HEK293 (cell line): Measurements from ENCODE around the gene MTMR2.

Experiments used
- CTCF ChIA-PET: fragments of 350-600 bp; formaldehyde crosslinking; extraction: SDS; loops from one replicate; lab custom pipeline; 2021; ENCODE audit warnings: antibody characterized with exemption; lab: Yijun Ruan, JAX
- POLR2A ChIA-PET: fragments of 300-600 bp; formaldehyde crosslinking; extraction: SDS; loops from one replicate; lab custom pipeline; 2020; ENCODE audit warnings: antibody characterized with exemption, inconsistent platforms; lab: Yijun Ruan, JAX
- H3K27ac ChIP-seq: fragments of 200-500 bp; sonication (Bioruptor generic); 2 replicates; pipeline ENCODE4 v1.5.1; 2014; ENCODE audit warnings: low read depth, low read length, control low read depth, inconsistent platforms; ENCODE audit errors: extremely low read depth
- H3K36me3 ChIP-seq, 2 experiments: fragments of 200-500 bp in 1 of 2; sonication (Bioruptor generic) in 1 of 2; 1 replicate in 1 of 2; 2 replicates in 1 of 2; pipeline ENCODE4 v1.5.1; 2014 to 2017; ENCODE audit warnings: inconsistent platforms in 2 of 2, low read length in 2 of 2; ENCODE audit not compliant: control insufficient read depth in 2 of 2, insufficient read depth in 1 of 2
- H3K4me1 ChIP-seq: fragments of 200-500 bp; sonication (Bioruptor generic); 2 replicates; pipeline ENCODE4 v1.5.1; 2014; ENCODE audit warnings: mild to moderate bottlenecking, low read length, inconsistent platforms; ENCODE audit not compliant: control insufficient read depth, insufficient read depth
- H3K4me3 ChIP-seq: 2 replicates; pipeline ENCODE4 v1.5.1; 2011; ENCODE audit warnings: low read depth, mild to moderate bottlenecking, control low read depth, low read length, moderate library complexity
- H3K9me3 ChIP-seq: fragments of 200-500 bp; sonication (Bioruptor generic); 2 replicates; pipeline ENCODE4 v1.5.1; 2014; ENCODE audit warnings: low read depth, low read length, inconsistent platforms; ENCODE audit not compliant: control insufficient read depth, insufficient read depth
- GLIS1 ChIP-seq: fragments of 450-650 bp; formaldehyde crosslinking; IDR thresholded peaks from 2 replicates; pipeline ENCODE4 v1.5.1; 2016; ENCODE audit warnings: missing biosample characterization, missing genetic modification characterization
- IKZF3 ChIP-seq: fragments of 450-650 bp; IDR thresholded peaks from 2 replicates; pipeline ENCODE4 v1.5.0; 2018; ENCODE audit warnings: missing biosample characterization, mild to moderate bottlenecking, missing genetic modification characterization, moderate library complexity
- KLF16 ChIP-seq: fragments of 450-650 bp; formaldehyde crosslinking; IDR thresholded peaks from 2 replicates; pipeline ENCODE4 v1.5.1; 2017; ENCODE audit warnings: missing biosample characterization, missing genetic modification characterization
- SP7 ChIP-seq: fragments of 450-650 bp; formaldehyde crosslinking; IDR thresholded peaks from 2 replicates; pipeline ENCODE4 v1.5.1; 2016; ENCODE audit warnings: missing biosample characterization, missing genetic modification characterization
- ZBTB17 ChIP-seq: fragments of 450-650 bp; formaldehyde crosslinking; IDR thresholded peaks from 2 replicates; pipeline ENCODE4 v1.5.1; 2016; ENCODE audit warnings: missing biosample characterization, missing genetic modification characterization
- ZBTB48 ChIP-seq: fragments of 450-650 bp; formaldehyde crosslinking; IDR thresholded peaks from 2 replicates; pipeline ENCODE4 v1.5.1; 2016; ENCODE audit warnings: missing biosample characterization, missing genetic modification characterization
- ZBTB7A ChIP-seq: fragments of 450-650 bp; formaldehyde crosslinking; IDR thresholded peaks from 2 replicates; pipeline ENCODE4 v1.5.1; 2016; ENCODE audit warnings: low read depth, missing biosample characterization, missing genetic modification characterization
- ZNF114 ChIP-seq: fragments of 450-650 bp; formaldehyde crosslinking; IDR thresholded peaks from 2 replicates; pipeline ENCODE4 v1.5.0; 2017; ENCODE audit warnings: missing biosample characterization, missing genetic modification characterization
- ZNF132 ChIP-seq: fragments of 450-650 bp; formaldehyde crosslinking; IDR thresholded peaks from 2 replicates; pipeline ENCODE4 v1.5.1; 2017; ENCODE audit warnings: missing biosample characterization, missing genetic modification characterization, borderline replicate concordance
- ZNF140 ChIP-seq: fragments of 450-650 bp; formaldehyde crosslinking; IDR thresholded peaks from 2 replicates; pipeline ENCODE4 v1.5.1; 2016; ENCODE audit warnings: missing biosample characterization, missing genetic modification characterization
- ZNF274 ChIP-seq, 2 experiments: fragments of 200-500 bp in 1 of 2; fragments of 450-650 bp in 1 of 2; sonication (Bioruptor generic) in 1 of 2; formaldehyde crosslinking in 1 of 2; IDR thresholded peaks; 2 replicates each; pipeline versions ENCODE4 v1.5.1 to v1.6.1; 2014 to 2016; ENCODE audit warnings: borderline replicate concordance in 1 of 2, inconsistent platforms in 1 of 2, low read length in 1 of 2, missing biosample characterization in 1 of 2, missing genetic modification characterization in 1 of 2
- ZNF521 ChIP-seq: fragments of 450-650 bp; formaldehyde crosslinking; IDR thresholded peaks from 2 replicates; pipeline ENCODE4 v1.5.1; 2017; ENCODE audit warnings: missing biosample characterization, mild to moderate bottlenecking, missing genetic modification characterization
- TF ChIP-seq, protein P1 (sequence below): fragments of 450-650 bp; formaldehyde crosslinking; IDR thresholded peaks from 2 replicates; pipeline ENCODE4 v1.5.1; 2017; ENCODE audit warnings: missing biosample characterization, missing genetic modification characterization
- TF ChIP-seq, protein P2 (sequence below): fragments of 450-650 bp; IDR thresholded peaks from 2 replicates; pipeline ENCODE4 v1.5.1; 2018; ENCODE audit warnings: missing biosample characterization, mild to moderate bottlenecking, missing genetic modification characterization
- TF ChIP-seq, protein P3 (sequence below): fragments of 450-650 bp; formaldehyde crosslinking; IDR thresholded peaks from 2 replicates; pipeline ENCODE4 v1.5.1; 2016; ENCODE audit warnings: missing biosample characterization, missing genetic modification characterization
- TF ChIP-seq, protein P4 (sequence below): fragments of 450-650 bp; formaldehyde crosslinking; IDR thresholded peaks from 2 replicates; pipeline ENCODE4 v1.5.1; 2016; ENCODE audit warnings: missing biosample characterization, missing genetic modification characterization
- TF ChIP-seq, protein P5 (sequence below): fragments of 450-650 bp; formaldehyde crosslinking; conservative IDR thresholded peaks from 2 replicates; pipeline ENCODE4 v1.5.1; 2016; ENCODE audit warnings: low read depth, missing biosample characterization, missing genetic modification characterization

The MTMR2 gene

DNA sequence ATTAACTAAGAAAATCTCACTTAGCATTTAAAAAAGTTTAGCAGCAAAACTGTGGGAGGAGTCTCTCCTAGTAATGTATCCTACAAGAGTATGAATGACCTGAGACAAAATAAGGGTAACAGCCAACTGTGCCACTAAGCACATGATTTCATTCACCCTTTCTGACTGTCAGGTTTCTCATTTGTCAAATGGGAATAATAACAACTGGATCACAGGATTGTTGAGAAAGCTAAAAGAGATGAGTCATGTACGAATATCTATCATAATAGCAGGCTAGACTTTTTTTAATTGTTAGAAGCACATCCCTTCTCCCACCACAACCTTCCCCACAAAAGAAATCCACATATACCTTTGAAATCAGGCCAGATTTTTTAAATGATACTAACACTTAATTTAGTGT is 39.5 kb downstream of the MTMR2 start:
- H3K4me3 ChIP-seq: no peak overlapping the region
- POLR2A ChIA-PET: no interaction called here
- no peak for TF ChIP-seq ZNF114 (tag by site-specific recombination)
- TF ChIP-seq SP7: 0 out of 2 replicates have a peak, but pooled peaks have one; percentile 22
- no peak for TF ChIP-seq ZBTB7A (tag by site-specific recombination)
- no peak for TF ChIP-seq KLF16
- TF ChIP-seq ZBTB17 (tag by site-specific recombination): no peak
- no peak for TF ChIP-seq ZBTB48
- TF ChIP-seq, protein P1, sequence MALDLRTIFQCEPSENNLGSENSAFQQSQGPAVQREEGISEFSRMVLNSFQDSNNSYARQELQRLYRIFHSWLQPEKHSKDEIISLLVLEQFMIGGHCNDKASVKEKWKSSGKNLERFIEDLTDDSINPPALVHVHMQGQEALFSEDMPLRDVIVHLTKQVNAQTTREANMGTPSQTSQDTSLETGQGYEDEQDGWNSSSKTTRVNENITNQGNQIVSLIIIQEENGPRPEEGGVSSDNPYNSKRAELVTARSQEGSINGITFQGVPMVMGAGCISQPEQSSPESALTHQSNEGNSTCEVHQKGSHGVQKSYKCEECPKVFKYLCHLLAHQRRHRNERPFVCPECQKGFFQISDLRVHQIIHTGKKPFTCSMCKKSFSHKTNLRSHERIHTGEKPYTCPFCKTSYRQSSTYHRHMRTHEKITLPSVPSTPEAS (tag by site-specific recombination): no peak
- H3K4me1 ChIP-seq: no peaks in the 10 kb centered on the region
- CTCF ChIA-PET: no interaction called here
- H3K36me3 ChIP-seq: peaks cover 0 to 9% of the 10 kb centered on the region in 2 experiments; a peak in 2 of 3 replicates
- no peak overlapping the region for H3K27ac ChIP-seq
- no peaks in the 10 kb centered on the region for H3K9me3 ChIP-seq

DNA sequence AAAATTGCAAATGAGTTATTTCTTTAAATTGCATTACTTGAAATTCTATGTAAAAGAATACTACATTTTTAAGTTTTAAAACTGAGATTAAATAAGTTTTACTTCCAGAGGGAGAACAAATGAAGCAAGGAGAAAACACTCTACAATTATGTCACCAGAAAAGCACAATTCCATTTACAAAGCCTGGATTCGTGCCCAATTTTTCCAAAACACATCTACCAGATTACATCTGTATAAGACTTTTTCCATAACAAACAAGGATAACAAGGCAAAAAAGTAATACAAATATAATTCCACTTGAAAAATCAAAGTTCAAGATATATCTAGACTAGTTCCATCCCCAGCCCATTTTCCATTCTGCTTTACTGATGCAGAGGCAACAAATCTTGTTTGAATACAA is 40.5 kb downstream of the MTMR2 start:
- H3K4me3 ChIP-seq: no peak overlapping the region
- no peak overlapping the region for H3K27ac ChIP-seq
- ChIA-PET CTCF (no interaction called here), POLR2A (interaction anchor here (1.1 to 1.2 kb wide), 2 partner anchors 40 to 816 kb away, joined by 3 read pairs; partner anchors contain the start of genes MTMR2 and SRSF8)
- H3K9me3 ChIP-seq: no peaks in the 10 kb centered on the region
- TF ChIP-seq, protein P2, sequence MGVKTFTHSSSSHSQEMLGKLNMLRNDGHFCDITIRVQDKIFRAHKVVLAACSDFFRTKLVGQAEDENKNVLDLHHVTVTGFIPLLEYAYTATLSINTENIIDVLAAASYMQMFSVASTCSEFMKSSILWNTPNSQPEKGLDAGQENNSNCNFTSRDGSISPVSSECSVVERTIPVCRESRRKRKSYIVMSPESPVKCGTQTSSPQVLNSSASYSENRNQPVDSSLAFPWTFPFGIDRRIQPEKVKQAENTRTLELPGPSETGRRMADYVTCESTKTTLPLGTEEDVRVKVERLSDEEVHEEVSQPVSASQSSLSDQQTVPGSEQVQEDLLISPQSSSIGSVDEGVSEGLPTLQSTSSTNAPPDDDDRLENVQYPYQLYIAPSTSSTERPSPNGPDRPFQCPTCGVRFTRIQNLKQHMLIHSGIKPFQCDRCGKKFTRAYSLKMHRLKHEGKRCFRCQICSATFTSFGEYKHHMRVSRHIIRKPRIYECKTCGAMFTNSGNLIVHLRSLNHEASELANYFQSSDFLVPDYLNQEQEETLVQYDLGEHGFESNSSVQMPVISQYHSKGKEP (tag by site-specific recombination): no peak
- TF ChIP-seq IKZF3 (tag by site-specific recombination) (no peak), ZNF521 (tag by site-specific recombination) (no peak), GLIS1 (tag by site-specific recombination) (no peak), ZNF140 (tag by site-specific recombination) (no peak), ZNF132 (tag by site-specific recombination) (no peak)
- TF ChIP-seq, protein P3, sequence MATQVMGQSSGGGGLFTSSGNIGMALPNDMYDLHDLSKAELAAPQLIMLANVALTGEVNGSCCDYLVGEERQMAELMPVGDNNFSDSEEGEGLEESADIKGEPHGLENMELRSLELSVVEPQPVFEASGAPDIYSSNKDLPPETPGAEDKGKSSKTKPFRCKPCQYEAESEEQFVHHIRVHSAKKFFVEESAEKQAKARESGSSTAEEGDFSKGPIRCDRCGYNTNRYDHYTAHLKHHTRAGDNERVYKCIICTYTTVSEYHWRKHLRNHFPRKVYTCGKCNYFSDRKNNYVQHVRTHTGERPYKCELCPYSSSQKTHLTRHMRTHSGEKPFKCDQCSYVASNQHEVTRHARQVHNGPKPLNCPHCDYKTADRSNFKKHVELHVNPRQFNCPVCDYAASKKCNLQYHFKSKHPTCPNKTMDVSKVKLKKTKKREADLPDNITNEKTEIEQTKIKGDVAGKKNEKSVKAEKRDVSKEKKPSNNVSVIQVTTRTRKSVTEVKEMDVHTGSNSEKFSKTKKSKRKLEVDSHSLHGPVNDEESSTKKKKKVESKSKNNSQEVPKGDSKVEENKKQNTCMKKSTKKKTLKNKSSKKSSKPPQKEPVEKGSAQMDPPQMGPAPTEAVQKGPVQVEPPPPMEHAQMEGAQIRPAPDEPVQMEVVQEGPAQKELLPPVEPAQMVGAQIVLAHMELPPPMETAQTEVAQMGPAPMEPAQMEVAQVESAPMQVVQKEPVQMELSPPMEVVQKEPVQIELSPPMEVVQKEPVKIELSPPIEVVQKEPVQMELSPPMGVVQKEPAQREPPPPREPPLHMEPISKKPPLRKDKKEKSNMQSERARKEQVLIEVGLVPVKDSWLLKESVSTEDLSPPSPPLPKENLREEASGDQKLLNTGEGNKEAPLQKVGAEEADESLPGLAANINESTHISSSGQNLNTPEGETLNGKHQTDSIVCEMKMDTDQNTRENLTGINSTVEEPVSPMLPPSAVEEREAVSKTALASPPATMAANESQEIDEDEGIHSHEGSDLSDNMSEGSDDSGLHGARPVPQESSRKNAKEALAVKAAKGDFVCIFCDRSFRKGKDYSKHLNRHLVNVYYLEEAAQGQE: no peak
- H3K36me3 ChIP-seq: peaks cover 0 to 9% of the 10 kb centered on the region in 2 experiments; a peak in 2 of 3 replicates
- no peaks in the 10 kb centered on the region for H3K4me1 ChIP-seq

DNA sequence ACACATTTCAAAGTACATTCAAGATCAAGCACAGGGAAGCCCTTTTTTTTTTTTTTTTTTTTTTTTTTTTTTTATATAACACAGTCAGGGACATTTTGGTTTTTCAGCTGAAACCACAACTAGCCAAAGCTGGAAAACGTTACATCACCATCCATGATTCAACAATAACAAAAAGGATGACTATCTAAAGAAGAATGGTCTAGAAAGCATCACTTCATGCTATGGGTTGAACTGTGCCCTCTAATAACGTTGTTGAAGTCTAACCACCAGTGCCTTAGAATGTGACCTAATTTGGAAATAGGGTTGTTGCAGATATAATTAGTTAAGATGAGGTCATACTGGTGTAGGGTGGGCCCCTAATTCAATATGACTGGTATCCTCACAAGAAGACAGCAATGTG is 46.6 kb downstream of the MTMR2 start:
- Histone ChIP-seq H3K4me1 (no peaks in the 10 kb centered on the region), H3K27ac (no peak overlapping the region), H3K4me3 (no peak overlapping the region), H3K9me3 (no peaks in the 10 kb centered on the region), H3K36me3 (no peaks in the 10 kb centered on the region; a peak in 1 of 3 replicates)
- POLR2A ChIA-PET: no interaction called here
- CTCF ChIA-PET: no interaction called here
- TF ChIP-seq, protein P4, sequence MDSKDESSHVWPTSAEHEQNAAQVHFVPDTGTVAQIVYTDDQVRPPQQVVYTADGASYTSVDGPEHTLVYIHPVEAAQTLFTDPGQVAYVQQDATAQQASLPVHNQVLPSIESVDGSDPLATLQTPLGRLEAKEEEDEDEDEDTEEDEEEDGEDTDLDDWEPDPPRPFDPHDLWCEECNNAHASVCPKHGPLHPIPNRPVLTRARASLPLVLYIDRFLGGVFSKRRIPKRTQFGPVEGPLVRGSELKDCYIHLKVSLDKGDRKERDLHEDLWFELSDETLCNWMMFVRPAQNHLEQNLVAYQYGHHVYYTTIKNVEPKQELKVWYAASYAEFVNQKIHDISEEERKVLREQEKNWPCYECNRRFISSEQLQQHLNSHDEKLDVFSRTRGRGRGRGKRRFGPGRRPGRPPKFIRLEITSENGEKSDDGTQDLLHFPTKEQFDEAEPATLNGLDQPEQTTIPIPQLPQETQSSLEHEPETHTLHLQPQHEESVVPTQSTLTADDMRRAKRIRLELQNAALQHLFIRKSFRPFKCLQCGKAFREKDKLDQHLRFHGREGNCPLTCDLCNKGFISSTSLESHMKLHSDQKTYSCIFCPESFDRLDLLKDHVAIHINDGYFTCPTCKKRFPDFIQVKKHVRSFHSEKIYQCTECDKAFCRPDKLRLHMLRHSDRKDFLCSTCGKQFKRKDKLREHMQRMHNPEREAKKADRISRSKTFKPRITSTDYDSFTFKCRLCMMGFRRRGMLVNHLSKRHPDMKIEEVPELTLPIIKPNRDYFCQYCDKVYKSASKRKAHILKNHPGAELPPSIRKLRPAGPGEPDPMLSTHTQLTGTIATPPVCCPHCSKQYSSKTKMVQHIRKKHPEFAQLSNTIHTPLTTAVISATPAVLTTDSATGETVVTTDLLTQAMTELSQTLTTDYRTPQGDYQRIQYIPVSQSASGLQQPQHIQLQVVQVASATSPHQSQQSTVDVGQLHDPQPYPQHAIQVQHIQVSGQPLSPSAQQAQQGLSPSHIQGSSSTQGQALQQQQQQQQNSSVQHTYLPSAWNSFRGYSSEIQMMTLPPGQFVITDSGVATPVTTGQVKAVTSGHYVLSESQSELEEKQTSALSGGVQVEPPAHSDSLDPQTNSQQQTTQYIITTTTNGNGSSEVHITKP (tag by site-specific recombination): no peak
- TF ChIP-seq ZNF274 (IDR thresholded peaks at IDR 0.05; ENCODE audit: low read length): no peak
- no peak for TF ChIP-seq ZNF274 (tag by site-specific recombination; IDR thresholded peaks at IDR 0.05; ENCODE audit: borderline replicate concordance)
- TF ChIP-seq, protein P5, sequence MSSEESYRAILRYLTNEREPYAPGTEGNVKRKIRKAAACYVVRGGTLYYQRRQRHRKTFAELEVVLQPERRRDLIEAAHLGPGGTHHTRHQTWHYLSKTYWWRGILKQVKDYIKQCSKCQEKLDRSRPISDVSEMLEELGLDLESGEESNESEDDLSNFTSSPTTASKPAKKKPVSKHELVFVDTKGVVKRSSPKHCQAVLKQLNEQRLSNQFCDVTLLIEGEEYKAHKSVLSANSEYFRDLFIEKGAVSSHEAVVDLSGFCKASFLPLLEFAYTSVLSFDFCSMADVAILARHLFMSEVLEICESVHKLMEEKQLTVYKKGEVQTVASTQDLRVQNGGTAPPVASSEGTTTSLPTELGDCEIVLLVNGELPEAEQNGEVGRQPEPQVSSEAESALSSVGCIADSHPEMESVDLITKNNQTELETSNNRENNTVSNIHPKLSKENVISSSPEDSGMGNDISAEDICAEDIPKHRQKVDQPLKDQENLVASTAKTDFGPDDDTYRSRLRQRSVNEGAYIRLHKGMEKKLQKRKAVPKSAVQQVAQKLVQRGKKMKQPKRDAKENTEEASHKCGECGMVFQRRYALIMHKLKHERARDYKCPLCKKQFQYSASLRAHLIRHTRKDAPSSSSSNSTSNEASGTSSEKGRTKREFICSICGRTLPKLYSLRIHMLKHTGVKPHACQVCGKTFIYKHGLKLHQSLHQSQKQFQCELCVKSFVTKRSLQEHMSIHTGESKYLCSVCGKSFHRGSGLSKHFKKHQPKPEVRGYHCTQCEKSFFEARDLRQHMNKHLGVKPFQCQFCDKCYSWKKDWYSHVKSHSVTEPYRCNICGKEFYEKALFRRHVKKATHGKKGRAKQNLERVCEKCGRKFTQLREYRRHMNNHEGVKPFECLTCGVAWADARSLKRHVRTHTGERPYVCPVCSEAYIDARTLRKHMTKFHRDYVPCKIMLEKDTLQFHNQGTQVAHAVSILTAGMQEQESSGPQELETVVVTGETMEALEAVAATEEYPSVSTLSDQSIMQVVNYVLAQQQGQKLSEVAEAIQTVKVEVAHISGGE (tag by site-specific recombination): no peak
